KOPT-K1 (cell line): ENCODE measurements around the gene TRHDE.
"Not testable (repeated sequence)": the region's sequence is repeated elsewhere in the genome, so short reads cannot be mapped to it uniquely, and the experiment has no call there.

Experiments
- H3K27ac ChIP-seq: fragments of 200-600 bp; sonication (generic); 2 replicates; pipeline ENCODE4 v1.5.1; 2016; ENCODE audit warnings: antibody characterized with exemption, mild to moderate bottlenecking, low read depth, low read length; ENCODE audit not compliant: poor library complexity, severe bottlenecking
- H3K36me3 ChIP-seq: fragments of 200-600 bp; sonication (generic); 2 replicates; pipeline ENCODE4 v1.5.1; 2017; ENCODE audit warnings: antibody characterized with exemption, mild to moderate bottlenecking, low read length, moderate library complexity; ENCODE audit not compliant: insufficient read depth
- H3K9me3 ChIP-seq: fragments of 200-600 bp; sonication (generic); 2 replicates; pipeline ENCODE4 v1.5.1; 2017; ENCODE audit warnings: antibody characterized with exemption, low read length, mild to moderate bottlenecking; ENCODE audit not compliant: insufficient read depth, poor library complexity, severe bottlenecking

TRHDE gene

GRCh38 chr12:72471806-72472205 lies 199.6 kb downstream of the TRHDE start:
- Histone ChIP-seq H3K9me3 (no peaks in the 10 kb centered on the region), H3K36me3 (no peaks in the 10 kb centered on the region), H3K27ac (no peak overlapping the region)

GRCh38 chr12:72472350-72472749 lies 200.2 kb downstream of the TRHDE start:
- H3K27ac ChIP-seq = no peak overlapping the region
- no peaks in the 10 kb centered on the region for H3K9me3 ChIP-seq

GRCh38 chr12:72476301-72476700 lies 204.1 kb downstream of the TRHDE start:
- H3K36me3 ChIP-seq = no peaks in the 10 kb centered on the region
- H3K9me3 ChIP-seq = no peaks in the 10 kb centered on the region
- H3K27ac ChIP-seq = no peak overlapping the region

More at GRCh38 chr12:72472350-72472749, 200.2 kb downstream of the TRHDE start:
- H3K36me3 ChIP-seq = no peaks in the 10 kb centered on the region

- no peaks in the 10 kb centered on the region for H3K9me3 ChIP-seq
- no peaks in the 10 kb centered on the region for H3K36me3 ChIP-seq
- no peak overlapping the region for H3K27ac ChIP-seq
These were observed 213.0 kb downstream of the TRHDE start for GRCh38 chr12:72485017-72485701.

- no peaks in the 10 kb centered on the region for H3K36me3 ChIP-seq
- H3K9me3 ChIP-seq = no peaks in the 10 kb centered on the region
- H3K27ac ChIP-seq = no peak overlapping the region
These were observed 219.3 kb downstream of the TRHDE start for GRCh38 chr12:72491426-72491825.

- no peaks in the 10 kb centered on the region for H3K9me3 ChIP-seq
- H3K36me3 ChIP-seq = no peaks in the 10 kb centered on the region
- H3K27ac ChIP-seq = no peak overlapping the region
These were observed 221.2 kb downstream of the TRHDE start for GRCh38 chr12:72493407-72493806.

GRCh38 chr12:72498354-72498753 lies 226.2 kb downstream of the TRHDE start:
- no peak overlapping the region for H3K27ac ChIP-seq
- H3K9me3 ChIP-seq = no peaks in the 10 kb centered on the region
- H3K36me3 ChIP-seq = no peaks in the 10 kb centered on the region

GRCh38 chr12:72499244-72499643 lies 227.1 kb downstream of the TRHDE start:
- no peak overlapping the region for H3K27ac ChIP-seq
- no peaks in the 10 kb centered on the region for H3K9me3 ChIP-seq
- H3K36me3 ChIP-seq = no peaks in the 10 kb centered on the region

GRCh38 chr12:72502546-72502945 lies 230.4 kb downstream of the TRHDE start:
- no peak overlapping the region for H3K27ac ChIP-seq

GRCh38 chr12:72505227-72505626 lies 233.1 kb downstream of the TRHDE start:
- no peaks in the 10 kb centered on the region for H3K36me3 ChIP-seq
- H3K9me3 ChIP-seq = no peaks in the 10 kb centered on the region

More at GRCh38 chr12:72502546-72502945, 230.4 kb downstream of the TRHDE start:
- no peaks in the 10 kb centered on the region for H3K36me3 ChIP-seq
- no peaks in the 10 kb centered on the region for H3K9me3 ChIP-seq

GRCh38 chr12:72509891-72510290 lies 237.7 kb downstream of the TRHDE start:
- Histone ChIP-seq H3K9me3 (no peaks in the 10 kb centered on the region), H3K27ac (no peak overlapping the region), H3K36me3 (no peaks in the 10 kb centered on the region)

More at GRCh38 chr12:72505227-72505626, 233.1 kb downstream of the TRHDE start:
- H3K27ac ChIP-seq = no peak overlapping the region

GRCh38 chr12:72510772-72511171 lies 238.6 kb downstream of the TRHDE start:
- no peaks in the 10 kb centered on the region for H3K36me3 ChIP-seq
- no peaks in the 10 kb centered on the region for H3K9me3 ChIP-seq
- no peak overlapping the region for H3K27ac ChIP-seq

- H3K9me3 ChIP-seq = no peaks in the 10 kb centered on the region
- no peak overlapping the region for H3K27ac ChIP-seq
- H3K36me3 ChIP-seq = no peaks in the 10 kb centered on the region
These were observed 239.3 kb downstream of the TRHDE start for GRCh38 chr12:72511498-72511897.

GRCh38 chr12:72511906-72512305 lies 239.7 kb downstream of the TRHDE start:
- H3K9me3 ChIP-seq = no peaks in the 10 kb centered on the region
- H3K36me3 ChIP-seq = no peaks in the 10 kb centered on the region
- no peak overlapping the region for H3K27ac ChIP-seq

GRCh38 chr12:72520044-72520678 lies 248.0 kb downstream of the TRHDE start:
- H3K36me3 ChIP-seq, H3K9me3 ChIP-seq, H3K27ac ChIP-seq: not testable (repeated sequence)

GRCh38 chr12:72521326-72521725 lies 249.2 kb downstream of the TRHDE start:
- Histone ChIP-seq H3K27ac (no peak overlapping the region), H3K9me3 (no peaks in the 10 kb centered on the region), H3K36me3 (no peaks in the 10 kb centered on the region)
